Left kidney (tissue), 8 donors: ENCODE results near the gene CAVIN2. TPM values are rescaled to one million over a fixed set of nuclear protein-coding genes. Genes with fewer than 3 reads are reported as not detected.
A peak's percentile ranks its signal among the peaks of the same experiment; 100 is the strongest.

ENCODE experiments used
- DNase-seq: peaks from one replicate; pipeline ENCODE4 v3.0.0-alpha.2; 2013
- long read RNA-seq, 8 donors: transcript quantifications; one replicate each; lab custom pipeline, GENCODE V29; 2026
- polyA plus RNA-seq: library from polyadenylated mRNA; unstranded; fragments of 120-200 nt; gene quantifications from one replicate; pipeline ENCODE4 v1.2.1, GENCODE V29; 2013; ENCODE audit not compliant: insufficient read length

Gene CAVIN2, protein sequence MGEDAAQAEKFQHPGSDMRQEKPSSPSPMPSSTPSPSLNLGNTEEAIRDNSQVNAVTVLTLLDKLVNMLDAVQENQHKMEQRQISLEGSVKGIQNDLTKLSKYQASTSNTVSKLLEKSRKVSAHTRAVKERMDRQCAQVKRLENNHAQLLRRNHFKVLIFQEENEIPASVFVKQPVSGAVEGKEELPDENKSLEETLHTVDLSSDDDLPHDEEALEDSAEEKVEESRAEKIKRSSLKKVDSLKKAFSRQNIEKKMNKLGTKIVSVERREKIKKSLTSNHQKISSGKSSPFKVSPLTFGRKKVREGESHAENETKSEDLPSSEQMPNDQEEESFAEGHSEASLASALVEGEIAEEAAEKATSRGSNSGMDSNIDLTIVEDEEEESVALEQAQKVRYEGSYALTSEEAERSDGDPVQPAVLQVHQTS
- polyA plus RNA-seq: 30.0 TPM
- long read RNA-seq, donor 1, transcript CAVIN2-201 (2 exons, 3,229 nt): major isoform, 23 of 23 reads
- long read RNA-seq, donor 1, partial matches to known transcripts: 0 of 23 reads
- long read RNA-seq, donor 1, other reads (novel, unspliced or antisense): 0 of 23 reads
- long read RNA-seq, donor 2, transcript CAVIN2-201 (2 exons, 3,229 nt): major isoform, 15 of 15 reads
- long read RNA-seq, donor 2, partial matches to known transcripts: 0 of 15 reads
- long read RNA-seq, donor 2, other reads (novel, unspliced or antisense): 0 of 15 reads
- long read RNA-seq, donor 3, transcript CAVIN2-201 (2 exons, 3,229 nt): major isoform, 13 of 13 reads
- long read RNA-seq, donor 3, partial matches to known transcripts: 0 of 13 reads
- long read RNA-seq, donor 3, other reads (novel, unspliced or antisense): 0 of 13 reads
- long read RNA-seq, donor 4, partial matches to known transcripts: 0 of 2 reads
- long read RNA-seq, donor 4, other reads (novel, unspliced or antisense): 0 of 2 reads
- long read RNA-seq, donor 5, transcript CAVIN2-201 (2 exons, 3,229 nt): major isoform, 33 of 33 reads
- long read RNA-seq, donor 5, partial matches to known transcripts: 0 of 33 reads
- long read RNA-seq, donor 5, other reads (novel, unspliced or antisense): 0 of 33 reads
- long read RNA-seq, donor 6, transcript CAVIN2-201 (2 exons, 3,229 nt): major isoform, 13 of 19 reads
- long read RNA-seq, donor 6, partial matches to known transcripts: 6 of 19 reads
- long read RNA-seq, donor 6, other reads (novel, unspliced or antisense): 0 of 19 reads
- long read RNA-seq, donor 7, transcript CAVIN2-201 (2 exons, 3,229 nt): major isoform, 27 of 32 reads
- long read RNA-seq, donor 7, partial matches to known transcripts: 5 of 32 reads
- long read RNA-seq, donor 7, other reads (novel, unspliced or antisense): 0 of 32 reads
- long read RNA-seq, donor 8, transcript CAVIN2-201 (2 exons, 3,229 nt): major isoform, 7 of 7 reads
- long read RNA-seq, donor 8, partial matches to known transcripts: 0 of 7 reads
- long read RNA-seq, donor 8, other reads (novel, unspliced or antisense): 0 of 7 reads

GRCh38 chr2:191846515-191847476, at the start of gene CAVIN2:
CAVIN2 (minus strand) TSS chr2:191847088; CDS start chr2:191846925, 163 bp downstream.
- DNase-seq: peak; percentile 52

GRCh38 chr2:191895743-191896142, 48.9 kb upstream of the CAVIN2 start:
- no peak for DNase-seq

GRCh38 chr2:191895195-191895594, 48.3 kb upstream of the CAVIN2 start:
- no peak for DNase-seq

- DNase-seq: no peak
Observed at GRCh38 chr2:191894681-191895147, 47.8 kb upstream of the CAVIN2 start.

DNA sequence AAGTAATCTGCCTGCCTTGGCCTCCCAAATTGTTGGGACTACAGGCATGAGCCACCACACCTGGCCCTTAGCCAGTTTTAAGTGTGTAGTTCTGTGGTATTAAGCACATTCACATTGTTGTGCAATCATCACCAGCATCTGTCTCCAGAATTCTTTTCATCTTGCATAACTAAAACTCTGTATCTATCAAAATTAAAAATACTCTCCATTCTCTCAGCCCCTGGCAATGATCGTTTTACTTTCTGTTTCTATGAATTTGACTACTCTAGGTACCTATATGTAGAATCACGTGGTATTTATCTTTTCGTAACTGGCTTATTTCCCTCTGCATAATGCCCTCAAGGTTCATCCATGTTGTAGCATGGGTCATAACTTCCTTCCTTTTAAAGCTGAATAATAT, 45.5 kb upstream of the CAVIN2 start:
- DNase-seq: no peak

DNA sequence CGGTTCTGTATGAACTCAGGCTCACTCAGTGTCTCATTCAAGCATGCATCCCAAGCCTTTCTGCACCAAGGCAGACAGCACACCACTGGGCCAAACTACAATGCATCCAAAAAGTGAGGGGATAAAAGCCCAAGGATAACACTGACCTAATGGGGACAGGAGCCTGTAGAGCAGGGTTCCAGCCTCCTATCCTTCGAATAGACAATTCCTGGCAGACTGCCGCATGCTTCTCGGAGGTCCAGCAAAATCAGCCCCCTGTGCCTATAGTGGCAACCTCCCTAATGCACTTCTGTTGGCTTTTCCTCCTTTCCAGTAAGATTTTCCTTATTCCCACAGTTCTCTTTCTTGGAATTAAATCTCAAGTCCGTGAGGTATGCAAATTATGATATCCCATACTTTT, 44.8 kb upstream of the CAVIN2 start:
- DNase-seq: no peak

- DNase-seq: no peak
Observed at GRCh38 chr2:191889931-191890330, 43.0 kb upstream of the CAVIN2 start.

GRCh38 chr2:191888400-191889166, 41.7 kb upstream of the CAVIN2 start:
- DNase-seq: no peak

- DNase-seq: no peak
Observed at GRCh38 chr2:191885650-191886049, 38.8 kb upstream of the CAVIN2 start.

DNA sequence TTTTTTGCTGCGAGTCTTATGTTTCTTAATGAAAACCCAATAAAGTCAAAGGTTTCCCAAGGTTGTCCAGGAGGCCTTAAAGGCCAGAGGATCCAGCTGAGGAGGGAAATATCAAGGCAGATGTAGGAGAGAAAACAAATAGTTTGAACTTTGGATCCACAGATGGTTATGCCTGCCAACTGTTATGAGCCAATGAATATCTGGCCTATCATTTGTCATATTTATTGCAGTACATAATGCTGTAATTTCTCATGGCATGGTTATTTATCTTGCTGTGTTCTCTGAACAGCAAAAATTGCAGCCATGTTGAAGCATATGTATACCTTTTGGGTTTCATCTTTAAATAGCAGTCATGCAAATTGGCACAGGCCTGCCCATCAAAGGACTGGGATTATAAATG, 38.2 kb upstream of the CAVIN2 start:
- DNase-seq: no peak

- DNase-seq: no peak
Observed at GRCh38 chr2:191881982-191882816, 35.3 kb upstream of the CAVIN2 start.

DNA sequence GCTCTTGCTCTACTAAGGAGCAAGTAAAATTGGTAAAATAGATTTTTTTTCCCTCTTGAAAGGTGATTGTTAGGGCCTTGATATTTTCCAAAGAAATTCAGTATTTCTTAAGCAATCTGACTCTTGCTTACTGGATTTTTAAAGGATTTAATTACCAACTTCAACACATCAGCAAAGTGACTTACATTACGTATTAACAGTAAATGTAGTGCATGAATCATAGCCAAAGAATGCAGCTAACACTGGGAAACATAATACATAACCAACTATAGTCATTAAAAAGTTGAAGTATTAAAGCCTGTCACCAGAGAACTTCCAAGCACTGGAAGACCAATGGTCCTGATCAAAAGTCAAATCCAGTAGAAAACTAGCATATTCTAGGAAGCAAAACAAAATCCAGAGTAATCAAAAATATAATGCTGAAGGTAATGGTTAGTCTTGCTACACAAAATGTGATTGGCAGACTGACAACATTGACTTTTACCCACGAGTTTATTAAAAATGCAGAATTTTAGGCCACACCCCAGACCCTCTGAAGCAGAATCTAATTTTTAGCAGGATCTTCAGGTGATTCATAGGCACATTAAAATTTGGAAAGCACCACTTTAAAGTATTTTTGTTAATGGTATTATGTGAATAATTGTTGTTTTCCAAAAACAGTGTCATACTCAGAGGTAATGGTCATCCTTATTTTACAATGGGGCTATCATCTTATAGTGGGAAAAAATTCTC, 31.8 kb upstream of the CAVIN2 start:
- no peak for DNase-seq

- no peak for DNase-seq
Observed at GRCh38 chr2:191877875-191878274, 31.0 kb upstream of the CAVIN2 start.

DNA sequence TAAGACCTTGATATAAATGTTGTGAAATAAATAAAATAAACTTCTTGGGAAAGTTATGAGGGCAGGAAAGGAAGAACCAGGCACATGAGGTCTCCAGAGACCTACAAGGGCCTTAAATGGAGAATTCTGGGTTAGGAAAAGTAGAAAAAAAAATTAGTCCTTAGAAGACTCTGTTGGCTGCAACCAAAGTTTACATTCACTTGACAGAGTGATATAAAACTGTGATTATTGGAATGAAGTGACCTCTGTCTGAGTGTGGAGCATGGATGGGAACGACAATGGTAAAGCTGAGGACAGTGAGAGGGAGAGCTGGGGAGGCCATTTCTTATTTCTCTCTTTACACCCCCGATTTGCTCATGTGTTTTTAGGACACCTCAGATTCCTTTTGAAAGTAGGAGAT, 29.0 kb upstream of the CAVIN2 start:
- DNase-seq: no peak

- DNase-seq: no peak
Observed at GRCh38 chr2:191870744-191871143, 23.9 kb upstream of the CAVIN2 start.

- DNase-seq: no peak
Observed at GRCh38 chr2:191869781-191870180, 22.9 kb upstream of the CAVIN2 start.

DNA sequence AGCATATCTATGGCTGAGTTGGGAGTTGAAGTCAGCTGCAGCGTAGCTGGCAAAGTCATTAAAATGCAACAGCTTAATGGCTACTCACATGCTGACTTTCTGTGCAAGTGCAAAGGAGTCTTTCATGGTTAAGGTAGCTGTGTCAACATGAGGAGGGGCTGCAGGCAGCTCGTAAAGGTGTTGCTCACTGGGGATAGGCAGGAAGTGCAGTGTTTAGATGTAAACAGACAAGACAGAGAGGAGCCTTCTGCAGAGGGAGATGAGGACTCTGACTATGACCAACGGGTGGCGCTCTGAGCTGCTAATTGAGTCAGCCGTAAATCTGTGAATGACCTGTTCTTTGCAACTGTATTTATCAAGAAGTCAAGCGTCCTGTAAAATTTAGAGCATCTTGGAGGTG, 22.3 kb upstream of the CAVIN2 start:
- peak; percentile 49 for DNase-seq

DNA sequence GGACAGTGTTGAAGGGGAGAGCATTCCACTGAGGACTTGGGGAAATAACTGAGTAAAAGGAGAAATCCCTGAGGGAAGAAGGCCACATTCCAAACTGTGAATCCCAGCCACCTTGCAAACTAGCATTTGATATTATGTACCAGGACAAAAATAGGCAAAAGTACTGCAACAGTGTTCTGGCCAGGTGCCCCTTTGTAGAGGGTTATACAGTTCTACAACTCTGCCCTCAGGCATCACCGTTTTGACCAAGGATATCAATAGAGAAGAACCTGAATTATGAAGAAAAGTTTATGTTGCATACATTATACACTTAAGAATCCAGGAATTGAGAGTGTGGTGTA, 20.6 kb upstream of the CAVIN2 start:
- no peak for DNase-seq
